SIG-M5 treated with dmso at 0.1 percent for 504 hours (cell line): ENCODE results near the gene GADD45GIP1.
A peak's percentile ranks its signal among the peaks of the same experiment; 100 is the strongest.
"Not testable (repeated sequence)": the region's sequence is repeated elsewhere in the genome, so short reads cannot be mapped to it uniquely, and the experiment has no call there.

Experiments used
- DNase-seq: peaks from one replicate; lab custom pipeline; 2025; ENCODE audit not compliant: unreplicated experiment; lab: John Stamatoyannopoulos, UW

The GADD45GIP1 gene

GRCh38 chr19:12965017-12965811 lies 8.2 kb upstream of the GADD45GIP1 start:
- peak; percentile 61 for DNase-seq

GRCh38 chr19:12959481-12959880 lies 2.5 kb upstream of the GADD45GIP1 start:
- no peak for DNase-seq

DNA sequence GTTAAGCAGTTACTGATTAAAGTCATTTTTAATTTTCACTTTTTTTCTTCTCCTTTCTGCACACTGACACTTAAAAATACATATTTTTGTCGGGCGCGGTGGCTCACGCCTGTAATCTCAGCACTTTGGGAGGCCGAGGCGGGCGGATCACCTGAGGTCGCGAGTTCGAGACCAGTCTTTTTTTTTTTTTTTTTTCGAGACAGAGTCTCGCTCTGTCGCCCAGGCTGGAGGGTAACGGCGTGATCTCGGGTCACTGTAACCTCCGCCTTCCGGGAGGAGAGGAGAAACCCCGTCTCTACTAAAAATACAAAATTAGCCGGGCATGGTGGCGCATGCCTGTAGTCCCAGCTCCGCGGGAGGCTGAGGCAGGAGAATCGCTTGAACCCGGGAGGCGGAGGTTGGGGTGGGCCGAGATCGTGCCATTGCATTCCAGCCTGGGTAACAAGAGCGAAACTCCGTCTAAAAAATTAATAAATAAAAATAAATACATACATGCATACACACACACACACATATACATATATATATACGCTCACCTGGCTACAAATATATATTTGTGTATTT lies 448 bp upstream of the GADD45GIP1 start:
- DNase-seq, result not testable (repeated sequence)

DNA sequence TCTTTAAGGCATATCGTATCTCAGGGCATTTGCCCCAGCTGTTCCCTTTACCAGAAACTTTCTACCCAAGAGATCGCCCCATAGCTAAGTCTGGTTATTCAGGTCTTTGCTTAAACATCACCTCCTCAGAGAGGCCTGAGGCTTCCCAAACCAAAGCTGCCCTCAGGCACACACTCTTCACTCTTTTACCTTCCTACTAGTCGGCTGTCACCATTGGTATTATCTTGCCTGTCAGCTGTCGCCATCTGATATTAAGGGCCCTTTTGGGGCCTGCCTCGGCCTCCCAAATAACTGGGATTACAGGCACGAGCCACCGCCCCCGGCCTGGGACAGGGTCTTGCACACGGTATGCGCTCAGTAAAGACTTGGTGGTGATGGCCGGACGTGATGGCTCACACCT lies 1.0 kb downstream of the GADD45GIP1 start:
- peak; percentile 29 for DNase-seq

- not testable (repeated sequence) for DNase-seq
These were observed 1.4 kb downstream of the GADD45GIP1 start for GRCh38 chr19:12955575-12955974.

DNA sequence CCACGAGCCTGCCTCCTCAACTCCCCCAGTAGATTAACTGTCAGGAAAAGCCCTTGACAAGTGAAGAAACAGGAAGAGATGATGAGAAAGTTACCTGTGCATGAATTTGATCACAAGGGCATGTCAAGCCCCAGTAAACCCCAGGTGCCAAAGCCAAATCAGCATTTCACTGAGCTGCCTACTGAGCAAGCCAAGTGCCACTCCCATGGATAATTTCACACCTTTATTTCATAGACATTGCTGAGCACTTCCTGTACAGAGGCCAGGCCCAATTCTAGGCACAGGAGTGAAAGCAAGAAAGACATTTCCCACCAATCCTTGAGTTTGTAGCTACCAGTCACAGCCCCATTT lies 2.4 kb downstream of the GADD45GIP1 start:
- DNase-seq, result no peak

DNA sequence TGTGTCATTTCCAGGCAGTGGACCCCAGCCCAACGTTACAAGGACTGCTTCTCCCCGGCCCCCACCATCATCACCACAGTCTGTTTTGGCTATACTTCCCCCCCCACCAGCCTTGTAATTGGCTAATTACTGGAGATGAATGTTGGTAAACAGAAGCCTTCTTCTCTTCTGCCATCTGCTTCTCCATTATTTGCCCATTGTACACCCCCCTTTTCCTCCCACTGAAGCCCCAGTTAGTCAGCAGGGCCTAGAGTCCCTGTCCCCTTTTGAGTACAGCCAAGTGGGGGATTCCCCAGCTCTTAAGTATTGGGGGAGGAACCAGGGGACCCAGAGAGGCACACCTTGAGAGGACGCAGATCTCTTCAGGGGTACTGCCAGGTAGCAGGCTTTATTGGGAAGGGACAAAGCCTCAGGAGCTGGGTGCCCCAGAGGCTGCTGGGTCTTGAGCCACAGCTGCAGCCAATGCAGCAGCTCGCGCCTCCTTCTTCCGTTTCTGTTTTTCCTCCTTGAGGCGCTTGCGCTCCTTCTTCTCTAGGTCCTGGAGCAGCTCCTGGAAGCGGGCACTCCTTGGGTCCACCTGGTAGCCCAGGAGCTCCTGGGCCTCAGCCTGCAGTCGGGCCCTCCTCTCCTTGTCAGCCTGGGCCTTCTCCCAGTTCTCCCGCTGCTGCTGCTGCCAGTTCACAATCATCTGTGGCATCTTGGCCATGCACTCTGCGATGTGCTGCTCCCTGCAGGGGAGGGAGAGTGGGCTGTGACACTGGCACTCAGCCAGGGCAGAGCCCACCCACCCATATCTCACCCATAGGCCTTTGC lies 3.0 kb downstream of the GADD45GIP1 start:
- DNase-seq, result no peak

GRCh38 chr19:12953138-12953798 lies 3.8 kb downstream of the GADD45GIP1 start:
- DNase-seq, result no peak

DNA sequence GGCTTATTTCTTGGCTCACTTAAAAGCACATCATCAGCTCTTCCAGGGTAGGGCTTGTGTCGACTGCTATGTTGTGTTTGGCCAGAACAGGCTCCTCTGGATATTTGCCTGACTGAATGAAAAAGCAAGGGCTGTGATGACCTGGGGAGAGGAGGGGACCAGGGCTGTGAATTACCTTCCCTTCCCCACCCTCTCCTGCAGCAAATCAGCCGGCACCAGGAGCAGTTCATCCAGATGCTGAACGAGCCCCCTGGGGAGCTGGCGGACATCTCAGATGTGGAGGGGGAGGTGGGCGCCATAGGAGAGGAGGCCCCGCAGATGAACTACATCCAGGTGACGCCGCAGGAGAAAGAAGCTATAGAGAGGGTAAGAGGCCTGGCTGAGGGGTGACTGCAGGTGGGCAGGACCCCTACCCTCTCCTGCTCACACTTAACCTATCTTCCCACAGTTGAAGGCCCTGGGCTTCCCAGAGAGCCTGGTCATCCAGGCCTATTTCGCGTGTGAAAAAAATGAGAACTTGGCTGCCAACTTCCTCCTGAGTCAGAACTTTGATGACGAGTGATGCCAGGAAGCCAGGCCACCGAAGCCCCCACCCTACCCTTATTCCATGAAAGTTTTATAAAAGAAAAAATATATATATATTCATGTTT lies 4.4 kb downstream of the GADD45GIP1 start:
- DNase-seq, result no peak

DNA sequence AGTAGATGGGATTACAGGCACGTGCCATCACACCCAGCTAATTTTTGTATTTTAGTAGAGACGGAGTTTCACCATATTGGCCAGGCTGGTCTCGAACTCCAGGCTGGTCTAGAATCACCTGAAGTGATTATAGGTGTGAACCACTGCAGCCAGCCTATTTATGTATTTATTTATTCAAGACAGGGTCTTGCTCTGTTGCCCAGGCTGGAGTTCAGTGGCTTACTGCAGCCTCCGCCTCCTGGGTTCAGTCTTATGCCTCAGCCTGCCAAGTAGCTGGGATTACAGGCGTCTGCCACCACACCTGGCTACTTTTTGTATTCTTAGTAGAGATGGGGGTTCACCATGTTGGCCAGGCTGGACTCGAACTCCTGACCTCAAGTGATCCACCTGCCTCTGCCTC lies 5.0 kb downstream of the GADD45GIP1 start:
- DNase-seq, result not testable (repeated sequence)

GRCh38 chr19:12949363-12950283 lies 7.4 kb downstream of the GADD45GIP1 start:
- no peak for DNase-seq

DNA sequence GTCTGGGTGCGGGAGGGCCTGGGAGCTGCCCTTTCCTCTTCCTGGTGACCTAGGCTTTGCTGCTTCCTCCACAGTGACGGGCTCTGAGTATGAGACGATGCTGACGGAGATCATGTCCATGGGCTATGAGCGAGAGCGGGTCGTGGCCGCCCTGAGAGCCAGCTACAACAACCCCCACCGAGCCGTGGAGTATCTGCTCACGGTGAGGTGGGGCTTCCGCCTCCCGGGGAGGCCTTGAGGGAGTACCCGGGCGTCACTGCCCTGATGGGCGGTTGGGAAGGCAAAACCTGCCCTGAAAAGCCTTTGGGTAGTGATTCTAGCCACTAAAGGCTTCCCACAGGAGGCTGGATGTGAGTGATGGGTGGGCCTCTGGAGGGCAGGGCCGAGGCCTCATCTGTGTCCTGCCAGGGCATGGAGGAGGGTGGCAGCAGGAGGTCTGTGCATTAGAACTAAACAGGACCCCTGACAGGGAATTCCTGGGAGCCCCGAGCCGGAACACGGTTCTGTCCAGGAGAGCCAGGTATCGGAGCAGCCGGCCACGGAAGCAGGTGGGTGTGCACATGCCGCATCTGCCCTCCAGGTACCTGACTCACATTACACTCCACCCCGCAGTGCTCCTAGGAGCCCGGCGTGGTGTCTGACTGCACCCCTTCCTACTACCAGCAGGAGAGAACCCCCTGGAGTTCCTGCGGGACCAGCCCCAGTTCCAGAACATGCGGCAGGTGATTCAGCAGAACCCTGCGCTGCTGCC lies 8.2 kb downstream of the GADD45GIP1 start:
- DNase-seq, result no peak

- DNase-seq, result no peak
These were observed 9.1 kb downstream of the GADD45GIP1 start for GRCh38 chr19:12947702-12948611.

- DNase-seq, result no peak
These were observed 10.1 kb downstream of the GADD45GIP1 start for GRCh38 chr19:12946731-12947496.

DNA sequence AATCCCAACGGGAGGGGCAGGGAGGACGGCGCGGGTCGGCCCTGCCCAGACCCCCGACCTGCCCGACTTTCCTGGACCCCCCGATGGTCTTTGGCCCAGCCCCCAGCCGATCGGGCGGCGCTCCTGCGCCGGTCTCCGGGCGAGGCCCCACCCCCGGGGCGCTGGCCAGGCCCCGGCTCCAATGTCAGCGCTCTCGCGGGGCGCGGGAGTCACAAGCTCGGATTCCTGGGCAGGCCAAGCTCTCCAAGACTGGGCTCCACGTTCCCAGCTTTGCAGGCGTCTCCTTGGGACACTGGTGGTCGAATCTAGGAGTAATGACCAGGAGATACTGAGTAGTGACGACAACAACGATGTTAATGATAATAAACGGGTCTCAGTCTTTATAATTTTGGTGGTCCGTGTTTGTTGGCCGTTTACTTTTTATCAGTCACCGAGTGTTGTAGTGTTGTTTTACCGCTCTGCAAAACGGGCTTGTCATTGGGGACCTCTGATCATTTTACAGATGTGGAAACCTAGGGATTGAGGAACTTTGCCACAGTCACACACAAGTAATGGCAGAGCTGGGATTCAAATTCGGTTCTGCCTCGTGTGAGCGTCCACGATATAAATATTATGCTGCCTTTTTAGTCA lies 10.8 kb downstream of the GADD45GIP1 start:
- peak; percentile 65 for DNase-seq

- DNase-seq, result peak; percentile 85
These were observed 11.4 kb downstream of the GADD45GIP1 start, which contains the start of gene RAD23A for GRCh38 chr19:12945479-12946091. Gene RAD23A (plus strand): TSS chr19:12945862. CDS start chr19:12945949, 87 bp downstream.
